BE2C (cell line): ENCODE data around the gene DNAH14.

ENCODE experiments used
- DNase-seq: peaks from one replicate; pipeline ENCODE4 v3.0.0-alpha.2; 2020
- H3K27me3 ChIP-seq: fragments of 250-450 bp; sonication (Bioruptor Pico); 2 replicates; pipeline ENCODE4 v1.5.1; 2020; ENCODE audit warnings: mild to moderate bottlenecking
- H3K36me3 ChIP-seq: fragments of 250-450 bp; sonication (Bioruptor Pico); 2 replicates; pipeline ENCODE4 v1.5.1; 2020; ENCODE audit warnings: mild to moderate bottlenecking
- H3K4me1 ChIP-seq: fragments of 250-450 bp; sonication (Bioruptor Pico); 2 replicates; pipeline ENCODE4 v1.5.1; 2020
- H3K4me3 ChIP-seq: 2 replicates; pipeline ENCODE4 v1.5.1; 2011; ENCODE audit warnings: low read depth, low read length
- H3K9me3 ChIP-seq: fragments of 250-450 bp; sonication (Bioruptor Pico); 2 replicates; pipeline ENCODE4 v1.5.1; 2020
- CTCF ChIP-seq: IDR thresholded peaks from 2 replicates; pipeline ENCODE4 v1.5.1; 2012; ENCODE audit warnings: mild to moderate bottlenecking, low read depth, low read length

DNAH14 gene

GRCh38 chr1:225354906-225355305 is 425.4 kb downstream of the DNAH14 start:
- Histone ChIP-seq H3K4me1 (no peaks in the 10 kb centered on the region), H3K36me3 (no peaks in the 10 kb centered on the region), H3K9me3 (no peaks in the 10 kb centered on the region), H3K27me3 (peaks cover 38% of the 10 kb centered on the region), H3K4me3 (no peak overlapping the region)
- no peak for DNase-seq
- no peak for TF ChIP-seq CTCF

- H3K27me3 ChIP-seq: peaks cover 38% of the 10 kb centered on the region
Measured at GRCh38 chr1:225355863-225356262, 426.4 kb downstream of the DNAH14 start.

GRCh38 chr1:225360119-225360518 is 430.6 kb downstream of the DNAH14 start:
- no peak for DNase-seq
- peaks cover 21% of the 10 kb centered on the region for H3K27me3 ChIP-seq
- H3K9me3 ChIP-seq: no peaks in the 10 kb centered on the region
- no peak overlapping the region for H3K4me3 ChIP-seq
- H3K4me1 ChIP-seq: no peaks in the 10 kb centered on the region
- H3K36me3 ChIP-seq: no peaks in the 10 kb centered on the region
- TF ChIP-seq CTCF: no peak

More at GRCh38 chr1:225355863-225356262, 426.4 kb downstream of the DNAH14 start:
- no peak for DNase-seq
- Histone ChIP-seq H3K4me1 (no peaks in the 10 kb centered on the region), H3K4me3 (no peak overlapping the region), H3K36me3 (no peaks in the 10 kb centered on the region), H3K9me3 (no peaks in the 10 kb centered on the region)
- no peak for TF ChIP-seq CTCF

- no peaks in the 10 kb centered on the region for H3K4me1 ChIP-seq
- H3K9me3 ChIP-seq: no peaks in the 10 kb centered on the region
- no peaks in the 10 kb centered on the region for H3K36me3 ChIP-seq
- TF ChIP-seq CTCF: no peak
- peaks cover 21% of the 10 kb centered on the region for H3K27me3 ChIP-seq
- H3K4me3 ChIP-seq: no peak overlapping the region
- DNase-seq: no peak
Measured at GRCh38 chr1:225361176-225361575, 431.7 kb downstream of the DNAH14 start.

GRCh38 chr1:225362805-225363204 is 433.3 kb downstream of the DNAH14 start:
- TF ChIP-seq CTCF: no peak
- Histone ChIP-seq H3K27me3 (peaks cover 11% of the 10 kb centered on the region), H3K36me3 (no peaks in the 10 kb centered on the region), H3K9me3 (no peaks in the 10 kb centered on the region), H3K4me3 (no peak overlapping the region), H3K4me1 (no peaks in the 10 kb centered on the region)
- DNase-seq: no peak

GRCh38 chr1:225364439-225364838 is 435.0 kb downstream of the DNAH14 start:
- no peaks in the 10 kb centered on the region; the same call in none of the 2 replicates for H3K27me3 ChIP-seq
- no peak overlapping the region for H3K4me3 ChIP-seq
- no peaks in the 10 kb centered on the region for H3K4me1 ChIP-seq
- no peak for TF ChIP-seq CTCF
- H3K9me3 ChIP-seq: no peaks in the 10 kb centered on the region
- no peak for DNase-seq
- H3K36me3 ChIP-seq: no peaks in the 10 kb centered on the region
